ENCODE data around the gene SLC6A19. TPM values are rescaled to one million over a fixed set of nuclear protein-coding genes. Genes with fewer than 3 reads are reported as not detected.
A peak's percentile ranks its signal among the peaks of the same experiment; 100 is the strongest.

The SLC6A19 gene
- polyA plus RNA-seq, 4 donors, result 56.3 to 199 (median 166) TPM

GRCh38 chr5:1249366-1250280 is 48.2 kb downstream of the SLC6A19 start:
- peaks cover 0 to 24% (median 3%) of the 10 kb centered on the region in 3 donors for H3K27me3 ChIP-seq (ENCODE audit: control insufficient read depth in 3 of 3, insufficient read depth in 3 of 3, low read length in 3 of 3)

GRCh38 chr5:1251678-1252580 is 50.5 kb downstream of the SLC6A19 start:
- peak; percentile 79 to 97 for DNase-seq
- Histone ChIP-seq H3K9me3 (ENCODE audit: control insufficient read depth in 2 of 2, insufficient read depth in 1 of 2, low read depth in 1 of 2, low read length in 1 of 2) (no peaks in the 10 kb centered on the region), H3K36me3 (ENCODE audit: control insufficient read depth in 3 of 3, insufficient read depth in 2 of 3, low read depth in 1 of 3, low read length in 3 of 3) (peaks cover 0 to 37% (median 0%) of the 10 kb centered on the region in 3 donors), H3K4me1 (ENCODE audit: control insufficient read depth in 3 of 3, insufficient read depth in 2 of 3, low read depth in 1 of 3, low read length in 2 of 3) (peaks cover 0 to 31% (median 0%) of the 10 kb centered on the region in 3 donors), H3K4me3 (ENCODE audit: low read depth in 1 of 3, low read length in 3 of 3) (peak overlapping the region in 1 of 3 donors; percentile 56), H3K27ac (ENCODE audit: low read depth in 1 of 3, low read length in 2 of 3) (peak overlapping the region in 1 of 3 donors; percentile 97), H3K27me3 (ENCODE audit: control insufficient read depth in 3 of 3, insufficient read depth in 3 of 3, low read length in 3 of 3) (peaks cover 0 to 3% (median 2%) of the 10 kb centered on the region in 3 donors)
- FAIRE-seq, result no peak
- WGBS, 3 donors, result 25 to 51% (median 25%) methylated on average over 27 of the region's 27 CpGs

More at GRCh38 chr5:1249366-1250280, 48.2 kb downstream of the SLC6A19 start:
- DNase-seq, result no peak
- 81 to 83% (median 82%) methylated on average over 28 to 29 of the region's 29 CpGs for WGBS, 3 donors
- H3K36me3 ChIP-seq (ENCODE audit: control insufficient read depth in 3 of 3, insufficient read depth in 2 of 3, low read depth in 1 of 3, low read length in 3 of 3), result peaks cover 0 to 15% (median 0%) of the 10 kb centered on the region in 3 donors
- FAIRE-seq, result no peak
- H3K4me1 ChIP-seq (ENCODE audit: control insufficient read depth in 3 of 3, insufficient read depth in 2 of 3, low read depth in 1 of 3, low read length in 2 of 3), result peaks cover 0 to 41% (median 0%) of the 10 kb centered on the region in 3 donors
- H3K9me3 ChIP-seq (ENCODE audit: control insufficient read depth in 2 of 2, insufficient read depth in 1 of 2, low read depth in 1 of 2, low read length in 1 of 2), result no peaks in the 10 kb centered on the region
- H3K4me3 ChIP-seq (ENCODE audit: low read depth in 1 of 3, low read length in 3 of 3), result no peak overlapping the region
- H3K27ac ChIP-seq (ENCODE audit: low read depth in 1 of 3, low read length in 2 of 3), result no peak overlapping the region

- no peak for DNase-seq
- peaks cover 0 to 30% (median 0%) of the 10 kb centered on the region in 3 donors for H3K4me1 ChIP-seq (ENCODE audit: control insufficient read depth in 3 of 3, insufficient read depth in 2 of 3, low read depth in 1 of 3, low read length in 2 of 3)
- H3K27me3 ChIP-seq (ENCODE audit: control insufficient read depth in 3 of 3, insufficient read depth in 3 of 3, low read length in 3 of 3), result peaks cover 0 to 3% (median 0%) of the 10 kb centered on the region in 3 donors
- H3K27ac ChIP-seq (ENCODE audit: low read depth in 1 of 3, low read length in 2 of 3), result peak overlapping the region in 1 of 3 donors; percentile 97
- no peaks in the 10 kb centered on the region for H3K9me3 ChIP-seq (ENCODE audit: control insufficient read depth in 2 of 2, insufficient read depth in 1 of 2, low read depth in 1 of 2, low read length in 1 of 2)
- no peak for FAIRE-seq
- H3K36me3 ChIP-seq (ENCODE audit: control insufficient read depth in 3 of 3, insufficient read depth in 2 of 3, low read depth in 1 of 3, low read length in 3 of 3), result peaks cover 0 to 44% (median 0%) of the 10 kb centered on the region in 3 donors
- WGBS, 3 donors, result 87 to 88% (median 88%) methylated on average over 6 to 9 of the region's 9 CpGs
- H3K4me3 ChIP-seq (ENCODE audit: low read depth in 1 of 3, low read length in 3 of 3), result peak overlapping the region in 1 of 3 donors; percentile 56
Observed at GRCh38 chr5:1252681-1253080, 51.3 kb downstream of the SLC6A19 start.

GRCh38 chr5:1253456-1254105 is 52.2 kb downstream of the SLC6A19 start:
- Histone ChIP-seq H3K4me3 (ENCODE audit: low read depth in 1 of 3, low read length in 3 of 3) (peak overlapping the region in 1 of 3 donors; percentile 56), H3K9me3 (ENCODE audit: control insufficient read depth in 2 of 2, insufficient read depth in 1 of 2, low read depth in 1 of 2, low read length in 1 of 2) (no peaks in the 10 kb centered on the region), H3K4me1 (ENCODE audit: control insufficient read depth in 3 of 3, insufficient read depth in 2 of 3, low read depth in 1 of 3, low read length in 2 of 3) (peaks cover 0 to 30% (median 0%) of the 10 kb centered on the region in 3 donors), H3K27ac (ENCODE audit: low read depth in 1 of 3, low read length in 2 of 3) (no peak overlapping the region), H3K27me3 (ENCODE audit: control insufficient read depth in 3 of 3, insufficient read depth in 3 of 3, low read length in 3 of 3) (no peaks in the 10 kb centered on the region), H3K36me3 (ENCODE audit: control insufficient read depth in 3 of 3, insufficient read depth in 2 of 3, low read depth in 1 of 3, low read length in 3 of 3) (peaks cover 0 to 47% (median 0%) of the 10 kb centered on the region in 3 donors)
- 81 to 88% (median 83%) methylated on average over 28 to 33 of the region's 33 CpGs for WGBS, 3 donors
- DNase-seq (no peak), FAIRE-seq (no peak)

GRCh38 chr5:1254196-1254595 is 52.8 kb downstream of the SLC6A19 start:
- Histone ChIP-seq H3K9me3 (ENCODE audit: control insufficient read depth in 2 of 2, insufficient read depth in 1 of 2, low read depth in 1 of 2, low read length in 1 of 2) (no peaks in the 10 kb centered on the region), H3K27ac (ENCODE audit: low read depth in 1 of 3, low read length in 2 of 3) (no peak overlapping the region), H3K36me3 (ENCODE audit: control insufficient read depth in 3 of 3, insufficient read depth in 2 of 3, low read depth in 1 of 3, low read length in 3 of 3) (peaks cover 0 to 47% (median 0%) of the 10 kb centered on the region in 3 donors), H3K4me1 (ENCODE audit: control insufficient read depth in 3 of 3, insufficient read depth in 2 of 3, low read depth in 1 of 3, low read length in 2 of 3) (peaks cover 0 to 30% (median 0%) of the 10 kb centered on the region in 3 donors), H3K27me3 (ENCODE audit: control insufficient read depth in 3 of 3, insufficient read depth in 3 of 3, low read length in 3 of 3) (no peaks in the 10 kb centered on the region), H3K4me3 (ENCODE audit: low read depth in 1 of 3, low read length in 3 of 3) (no peak overlapping the region)
- FAIRE-seq (no peak), DNase-seq (no peak)
- 81 to 88% (median 82%) methylated on average over 17 to 19 of the region's 19 CpGs for WGBS, 3 donors

GRCh38 chr5:1255081-1255561 is 53.7 kb downstream of the SLC6A19 start:
- peaks cover 0 to 25% (median 0%) of the 10 kb centered on the region in 3 donors for H3K4me1 ChIP-seq (ENCODE audit: control insufficient read depth in 3 of 3, insufficient read depth in 2 of 3, low read depth in 1 of 3, low read length in 2 of 3)
- FAIRE-seq (no peak), DNase-seq (no peak)
- H3K36me3 ChIP-seq (ENCODE audit: control insufficient read depth in 3 of 3, insufficient read depth in 2 of 3, low read depth in 1 of 3, low read length in 3 of 3), result peaks cover 0 to 47% (median 0%) of the 10 kb centered on the region in 3 donors
- no peak overlapping the region for H3K27ac ChIP-seq (ENCODE audit: low read depth in 1 of 3, low read length in 2 of 3)
- no peak overlapping the region for H3K4me3 ChIP-seq (ENCODE audit: low read depth in 1 of 3, low read length in 3 of 3)
- no peaks in the 10 kb centered on the region for H3K9me3 ChIP-seq (ENCODE audit: control insufficient read depth in 2 of 2, insufficient read depth in 1 of 2, low read depth in 1 of 2, low read length in 1 of 2)
- H3K27me3 ChIP-seq (ENCODE audit: control insufficient read depth in 3 of 3, insufficient read depth in 3 of 3, low read length in 3 of 3), result no peaks in the 10 kb centered on the region
- 66 to 76% (median 73%) methylated on average over 16 of the region's 16 CpGs for WGBS, 3 donors

- WGBS, 3 donors, result 87 to 92% (median 88%) methylated on average over 23 of the region's 23 CpGs
- H3K4me3 ChIP-seq (ENCODE audit: low read depth in 1 of 3, low read length in 3 of 3), result no peak overlapping the region
- no peak for FAIRE-seq
- no peaks in the 10 kb centered on the region for H3K27me3 ChIP-seq (ENCODE audit: control insufficient read depth in 3 of 3, insufficient read depth in 3 of 3, low read length in 3 of 3)
- H3K27ac ChIP-seq (ENCODE audit: low read depth in 1 of 3, low read length in 2 of 3), result no peak overlapping the region
- DNase-seq, result no peak
- H3K4me1 ChIP-seq (ENCODE audit: control insufficient read depth in 3 of 3, insufficient read depth in 2 of 3, low read depth in 1 of 3, low read length in 2 of 3), result peaks cover 0 to 14% (median 0%) of the 10 kb centered on the region in 3 donors
- peaks cover 0 to 11% of the 10 kb centered on the region in 2 donors for H3K9me3 ChIP-seq (ENCODE audit: control insufficient read depth in 2 of 2, insufficient read depth in 1 of 2, low read depth in 1 of 2, low read length in 1 of 2)
- peaks cover 0 to 47% (median 0%) of the 10 kb centered on the region in 3 donors for H3K36me3 ChIP-seq (ENCODE audit: control insufficient read depth in 3 of 3, insufficient read depth in 2 of 3, low read depth in 1 of 3, low read length in 3 of 3)
Observed at GRCh38 chr5:1256776-1257175, 55.4 kb downstream of the SLC6A19 start.
